ENCODE results near the gene VSIG10L2. TPM values are rescaled to one million over a fixed set of nuclear protein-coding genes. Genes with fewer than 3 reads are reported as not detected.

The VSIG10L2 gene
- polyA plus RNA-seq, 2 of the 4 experiments (the other 2 are of a cell fraction): not detected

DNA sequence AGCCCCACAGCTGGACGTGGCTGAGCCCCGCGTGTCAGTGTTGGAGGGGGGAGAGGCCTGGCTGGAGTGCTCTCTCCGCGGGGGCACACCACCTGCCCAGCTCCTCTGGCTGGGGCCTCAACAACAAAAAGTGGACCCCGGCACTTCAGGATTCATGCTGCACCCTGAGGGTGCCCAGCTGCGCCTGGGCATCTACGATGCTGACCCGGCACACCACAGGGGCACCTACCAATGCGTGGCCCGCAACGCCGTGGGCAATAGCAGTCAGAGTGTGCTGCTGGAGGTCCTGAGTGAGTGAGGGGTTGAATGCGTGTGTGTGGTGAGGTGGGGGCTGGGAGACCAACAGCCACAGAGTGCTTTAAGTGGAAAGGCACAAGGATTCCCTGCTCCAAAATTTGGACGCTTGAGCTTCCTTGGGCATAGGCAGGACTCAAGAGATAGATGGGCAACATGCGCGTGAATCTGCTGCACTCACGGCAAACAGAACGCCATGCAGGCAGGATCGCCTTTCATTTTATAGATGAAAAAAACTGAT lies 7.6 kb downstream of the VSIG10L2 start:
- no peaks in the 10 kb centered on the region for H3K4me1 ChIP-seq
- no peak overlapping the region for H3K27ac ChIP-seq
- 89% methylated on average over 10 of the region's 20 CpGs for WGBS (ENCODE audit: missing lambda C conversion rate)

DNA sequence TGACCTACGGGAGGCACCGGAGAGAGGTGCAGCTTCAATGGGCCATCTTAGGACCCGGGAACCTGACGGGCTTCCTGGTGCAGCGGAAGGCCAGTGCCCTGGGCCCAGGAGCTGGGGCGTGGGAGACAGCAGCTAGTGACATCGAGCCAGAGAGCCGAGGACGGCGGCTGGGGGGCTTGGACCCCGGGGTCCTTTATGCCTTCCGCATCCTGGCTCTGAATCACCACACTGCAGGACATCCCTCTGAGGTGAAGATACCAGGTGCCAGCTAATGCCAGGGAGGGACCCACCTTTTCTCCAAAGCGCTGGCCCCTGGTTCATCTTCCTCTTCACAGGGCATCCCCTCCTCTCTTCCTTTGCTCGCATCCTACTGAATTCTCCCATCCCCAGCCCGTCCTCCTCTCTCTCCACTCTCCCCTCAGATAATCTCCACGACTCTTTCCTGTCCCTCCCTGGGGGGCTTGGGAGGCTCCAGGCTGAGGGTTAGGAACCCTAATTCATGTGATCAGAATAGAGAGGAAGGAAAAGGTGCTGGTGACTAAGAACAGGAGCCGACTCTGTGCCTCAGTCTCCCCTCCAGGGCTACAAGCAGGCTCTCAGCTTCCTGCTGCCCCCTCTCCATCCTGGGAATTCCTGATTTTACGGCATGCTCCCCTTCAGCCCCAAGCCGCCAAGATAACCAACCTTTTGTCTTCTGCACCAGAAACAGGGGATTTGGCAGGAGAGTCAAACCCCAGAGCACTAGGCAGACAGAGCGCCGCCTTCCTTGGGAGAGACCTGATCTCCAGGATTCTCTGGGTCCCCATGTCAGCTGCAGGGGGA lies 8.5 kb downstream of the VSIG10L2 start:
- no peaks in the 10 kb centered on the region for H3K4me1 ChIP-seq
- FAIRE-seq (no peak), ATAC-seq (no peak), DNase-seq (ENCODE audit: low read depth in 1 of 2, low spot score in 1 of 2) (no peak)
- H3K9me3 ChIP-seq: no peaks in the 10 kb centered on the region
- 83% methylated on average over 11 of the region's 21 CpGs for WGBS (ENCODE audit: missing lambda C conversion rate)
- H3K27ac ChIP-seq: no peak overlapping the region
- POLR2A ChIA-PET: no interaction called here
- CTCF ChIA-PET: interaction anchor here (0.5 to 1.3 kb wide), 2 partner anchors 12 to 97 kb away, joined by 4 read pairs; no protein-coding TSS in a partner anchor
- no peak overlapping the region for H3K4me2 ChIP-seq
- H3K4me3 ChIP-seq: no peak overlapping the region
- TF ChIP-seq MAFK (IDR thresholded peaks at IDR 0.05; ENCODE audit: partially characterized antibody) (no peak), FOSB (CRISPR knock-in tag; IDR thresholded peaks at IDR 0.05) (no peak), CHD2 (IDR thresholded peaks at IDR 0.05; ENCODE audit: low read length, partially characterized antibody) (no peak), RAD21 (conservative IDR thresholded peaks at IDR 0.05 in 1 of 2, IDR thresholded peaks at IDR 0.05 in 1 of 2) (no peak), KDM1A (IDR thresholded peaks at IDR 0.05; ENCODE audit: low read depth) (no peak), JUN (IDR thresholded peaks at IDR 0.05) (no peak), RFX5 (IDR thresholded peaks at IDR 0.05) (no peak), NPAS2 (CRISPR knock-in tag; IDR thresholded peaks at IDR 0.05; ENCODE audit: borderline replicate concordance) (no peak), MAZ (IDR thresholded peaks at IDR 0.05; ENCODE audit: borderline replicate concordance, low read depth, low read length) (no peak), ZNF302 (CRISPR knock-in tag; IDR thresholded peaks at IDR 0.05) (no peak), NR3C1 (IDR thresholded peaks at IDR 0.05) (no peak), KDM5A (IDR thresholded peaks at IDR 0.05) (no peak), HOXB5 (CRISPR knock-in tag; IDR thresholded peaks at IDR 0.05) (no peak), HEYL (CRISPR knock-in tag; IDR thresholded peaks at IDR 0.05) (no peak), POLR2AphosphoS2 (conservative IDR thresholded peaks at IDR 0.05; ENCODE audit: low read length) (no peak)
- TF ChIP-seq, protein P1, sequence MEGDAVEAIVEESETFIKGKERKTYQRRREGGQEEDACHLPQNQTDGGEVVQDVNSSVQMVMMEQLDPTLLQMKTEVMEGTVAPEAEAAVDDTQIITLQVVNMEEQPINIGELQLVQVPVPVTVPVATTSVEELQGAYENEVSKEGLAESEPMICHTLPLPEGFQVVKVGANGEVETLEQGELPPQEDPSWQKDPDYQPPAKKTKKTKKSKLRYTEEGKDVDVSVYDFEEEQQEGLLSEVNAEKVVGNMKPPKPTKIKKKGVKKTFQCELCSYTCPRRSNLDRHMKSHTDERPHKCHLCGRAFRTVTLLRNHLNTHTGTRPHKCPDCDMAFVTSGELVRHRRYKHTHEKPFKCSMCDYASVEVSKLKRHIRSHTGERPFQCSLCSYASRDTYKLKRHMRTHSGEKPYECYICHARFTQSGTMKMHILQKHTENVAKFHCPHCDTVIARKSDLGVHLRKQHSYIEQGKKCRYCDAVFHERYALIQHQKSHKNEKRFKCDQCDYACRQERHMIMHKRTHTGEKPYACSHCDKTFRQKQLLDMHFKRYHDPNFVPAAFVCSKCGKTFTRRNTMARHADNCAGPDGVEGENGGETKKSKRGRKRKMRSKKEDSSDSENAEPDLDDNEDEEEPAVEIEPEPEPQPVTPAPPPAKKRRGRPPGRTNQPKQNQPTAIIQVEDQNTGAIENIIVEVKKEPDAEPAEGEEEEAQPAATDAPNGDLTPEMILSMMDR (IDR thresholded peaks at IDR 0.05): no peak
- TF ChIP-seq, protein P2, sequence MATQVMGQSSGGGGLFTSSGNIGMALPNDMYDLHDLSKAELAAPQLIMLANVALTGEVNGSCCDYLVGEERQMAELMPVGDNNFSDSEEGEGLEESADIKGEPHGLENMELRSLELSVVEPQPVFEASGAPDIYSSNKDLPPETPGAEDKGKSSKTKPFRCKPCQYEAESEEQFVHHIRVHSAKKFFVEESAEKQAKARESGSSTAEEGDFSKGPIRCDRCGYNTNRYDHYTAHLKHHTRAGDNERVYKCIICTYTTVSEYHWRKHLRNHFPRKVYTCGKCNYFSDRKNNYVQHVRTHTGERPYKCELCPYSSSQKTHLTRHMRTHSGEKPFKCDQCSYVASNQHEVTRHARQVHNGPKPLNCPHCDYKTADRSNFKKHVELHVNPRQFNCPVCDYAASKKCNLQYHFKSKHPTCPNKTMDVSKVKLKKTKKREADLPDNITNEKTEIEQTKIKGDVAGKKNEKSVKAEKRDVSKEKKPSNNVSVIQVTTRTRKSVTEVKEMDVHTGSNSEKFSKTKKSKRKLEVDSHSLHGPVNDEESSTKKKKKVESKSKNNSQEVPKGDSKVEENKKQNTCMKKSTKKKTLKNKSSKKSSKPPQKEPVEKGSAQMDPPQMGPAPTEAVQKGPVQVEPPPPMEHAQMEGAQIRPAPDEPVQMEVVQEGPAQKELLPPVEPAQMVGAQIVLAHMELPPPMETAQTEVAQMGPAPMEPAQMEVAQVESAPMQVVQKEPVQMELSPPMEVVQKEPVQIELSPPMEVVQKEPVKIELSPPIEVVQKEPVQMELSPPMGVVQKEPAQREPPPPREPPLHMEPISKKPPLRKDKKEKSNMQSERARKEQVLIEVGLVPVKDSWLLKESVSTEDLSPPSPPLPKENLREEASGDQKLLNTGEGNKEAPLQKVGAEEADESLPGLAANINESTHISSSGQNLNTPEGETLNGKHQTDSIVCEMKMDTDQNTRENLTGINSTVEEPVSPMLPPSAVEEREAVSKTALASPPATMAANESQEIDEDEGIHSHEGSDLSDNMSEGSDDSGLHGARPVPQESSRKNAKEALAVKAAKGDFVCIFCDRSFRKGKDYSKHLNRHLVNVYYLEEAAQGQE (IDR thresholded peaks at IDR 0.05): no peak
- TF ChIP-seq, protein P3, sequence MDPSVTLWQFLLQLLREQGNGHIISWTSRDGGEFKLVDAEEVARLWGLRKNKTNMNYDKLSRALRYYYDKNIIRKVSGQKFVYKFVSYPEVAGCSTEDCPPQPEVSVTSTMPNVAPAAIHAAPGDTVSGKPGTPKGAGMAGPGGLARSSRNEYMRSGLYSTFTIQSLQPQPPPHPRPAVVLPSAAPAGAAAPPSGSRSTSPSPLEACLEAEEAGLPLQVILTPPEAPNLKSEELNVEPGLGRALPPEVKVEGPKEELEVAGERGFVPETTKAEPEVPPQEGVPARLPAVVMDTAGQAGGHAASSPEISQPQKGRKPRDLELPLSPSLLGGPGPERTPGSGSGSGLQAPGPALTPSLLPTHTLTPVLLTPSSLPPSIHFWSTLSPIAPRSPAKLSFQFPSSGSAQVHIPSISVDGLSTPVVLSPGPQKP (IDR thresholded peaks at IDR 0.05; ENCODE audit: low read depth, low read length): no peak

More for the DNA sequence above, 7.6 kb downstream of the VSIG10L2 start:
- H3K9me3 ChIP-seq: no peaks in the 10 kb centered on the region
- ChIA-PET CTCF (interaction anchor here (1.3 kb wide), 1 partner anchor 11 kb away, joined by 4 read pairs; no protein-coding TSS in a partner anchor), POLR2A (no interaction called here)
- H3K4me2 ChIP-seq: no peak overlapping the region
- TF ChIP-seq NPAS2 (CRISPR knock-in tag; IDR thresholded peaks at IDR 0.05; ENCODE audit: borderline replicate concordance): no peak
- TF ChIP-seq HDAC2 (IDR thresholded peaks at IDR 0.05): no peak
- TF ChIP-seq MAFK (IDR thresholded peaks at IDR 0.05; ENCODE audit: partially characterized antibody): no peak
- no peak for TF ChIP-seq CHD2 (IDR thresholded peaks at IDR 0.05; ENCODE audit: low read length, partially characterized antibody)
- TF ChIP-seq, protein P4, sequence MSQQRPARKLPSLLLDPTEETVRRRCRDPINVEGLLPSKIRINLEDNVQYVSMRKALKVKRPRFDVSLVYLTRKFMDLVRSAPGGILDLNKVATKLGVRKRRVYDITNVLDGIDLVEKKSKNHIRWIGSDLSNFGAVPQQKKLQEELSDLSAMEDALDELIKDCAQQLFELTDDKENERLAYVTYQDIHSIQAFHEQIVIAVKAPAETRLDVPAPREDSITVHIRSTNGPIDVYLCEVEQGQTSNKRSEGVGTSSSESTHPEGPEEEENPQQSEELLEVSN (IDR thresholded peaks at IDR 0.05; ENCODE audit: borderline replicate concordance, low read depth): no peak
- TF ChIP-seq EHMT2 (IDR thresholded peaks at IDR 0.05; ENCODE audit: low read depth): no peak
- no peak for TF ChIP-seq CBX2 (IDR thresholded peaks at IDR 0.05; ENCODE audit: borderline replicate concordance, low read depth)
- TF ChIP-seq ZSCAN20 (CRISPR knock-in tag; IDR thresholded peaks at IDR 0.05): no peak
- no peak for TF ChIP-seq MYC (IDR thresholded peaks at IDR 0.05; ENCODE audit: borderline replicate concordance, low read length)
- TF ChIP-seq FOSB (CRISPR knock-in tag; IDR thresholded peaks at IDR 0.05): no peak
- no peak for TF ChIP-seq NR3C1 (IDR thresholded peaks at IDR 0.05)
- TF ChIP-seq, protein P5, sequence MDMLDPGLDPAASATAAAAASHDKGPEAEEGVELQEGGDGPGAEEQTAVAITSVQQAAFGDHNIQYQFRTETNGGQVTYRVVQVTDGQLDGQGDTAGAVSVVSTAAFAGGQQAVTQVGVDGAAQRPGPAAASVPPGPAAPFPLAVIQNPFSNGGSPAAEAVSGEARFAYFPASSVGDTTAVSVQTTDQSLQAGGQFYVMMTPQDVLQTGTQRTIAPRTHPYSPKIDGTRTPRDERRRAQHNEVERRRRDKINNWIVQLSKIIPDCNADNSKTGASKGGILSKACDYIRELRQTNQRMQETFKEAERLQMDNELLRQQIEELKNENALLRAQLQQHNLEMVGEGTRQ (IDR thresholded peaks at IDR 0.05): no peak
- TF ChIP-seq HEYL (CRISPR knock-in tag; IDR thresholded peaks at IDR 0.05): no peak
- TF ChIP-seq, protein P3 (IDR thresholded peaks at IDR 0.05; ENCODE audit: low read depth, low read length): no peak
- TF ChIP-seq HOXB5 (CRISPR knock-in tag; IDR thresholded peaks at IDR 0.05): no peak
- FAIRE-seq: no peak
- H3K4me3 ChIP-seq: no peak overlapping the region
- ATAC-seq: no peak
- DNase-seq (ENCODE audit: low read depth in 1 of 2, low spot score in 1 of 2): no peak
